Stimulated activated naive CD8-positive, alpha-beta T cell treated with anti-CD3 and anti-CD28 coated beads, Interleukin-15, Interleukin-2, amounts not matched to agents 100 ng/mL and 50 ng/mL, for 24 hours (primary cell): ENCODE data around the gene EOLA2.
A peak's percentile ranks its signal among the peaks of the same experiment; 100 is the strongest.
"Not testable (repeated sequence)": the region's sequence is repeated elsewhere in the genome, so short reads cannot be mapped to it uniquely, and the experiment has no call there.

Source experiments
- H3K27ac Mint-ChIP-seq: one replicate; pipeline ENCODE4 v1.8.0; 2021; ENCODE audit warnings: mild to moderate bottlenecking, mixed read lengths
- H3K27me3 Mint-ChIP-seq: one replicate; pipeline ENCODE4 v1.8.0; 2021; ENCODE audit warnings: mixed read lengths
- H3K36me3 Mint-ChIP-seq: one replicate; pipeline ENCODE4 v1.8.0; 2021; ENCODE audit warnings: low read depth, mixed read lengths
- H3K4me1 Mint-ChIP-seq: one replicate; pipeline ENCODE4 v1.8.0; 2021; ENCODE audit warnings: low read depth, mixed read lengths
- H3K4me3 Mint-ChIP-seq: one replicate; pipeline ENCODE4 v1.8.0; 2021; ENCODE audit warnings: mild to moderate bottlenecking, mixed read lengths
- H3K9me3 Mint-ChIP-seq: one replicate; pipeline ENCODE4 v1.8.0; 2021; ENCODE audit warnings: mixed read lengths

EOLA2 gene

DNA sequence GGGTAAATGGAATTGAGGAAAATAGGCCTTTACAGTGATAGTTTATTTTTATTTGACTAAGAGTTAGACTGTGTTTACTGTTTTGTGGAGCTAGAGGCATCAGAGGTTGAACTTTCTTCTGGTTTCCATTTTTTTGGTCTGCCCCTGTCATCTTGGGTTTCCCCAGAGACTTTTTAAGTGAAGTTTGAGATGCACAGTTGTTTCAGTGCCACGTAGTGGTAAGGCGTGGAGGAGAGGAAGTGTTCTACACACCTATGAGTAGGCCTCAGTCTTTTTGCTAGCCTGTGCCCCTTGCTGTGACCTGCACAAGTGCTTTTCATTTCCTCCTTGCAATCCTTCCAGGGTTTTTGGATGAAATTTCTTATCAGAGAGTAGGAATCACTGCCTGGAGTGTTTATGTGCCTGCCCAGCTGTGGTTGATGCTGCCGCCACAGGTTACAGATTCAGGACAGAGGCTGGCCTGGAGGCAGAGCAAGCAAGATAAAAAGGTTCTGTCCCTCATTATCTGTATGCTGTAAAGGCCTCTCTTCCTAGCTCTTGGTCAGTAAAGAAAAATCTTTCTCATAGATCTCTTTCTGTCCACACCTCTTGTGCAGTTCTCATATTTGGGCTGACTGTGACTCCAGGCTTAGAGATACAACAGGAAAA is 21.4 kb downstream of the EOLA2 start:
- peaks cover 5% of the 10 kb centered on the region for H3K4me1 Mint-ChIP-seq
- no peaks in the 10 kb centered on the region for H3K27me3 Mint-ChIP-seq
- H3K27ac Mint-ChIP-seq, result no peak overlapping the region
- H3K36me3 Mint-ChIP-seq, result no peaks in the 10 kb centered on the region
- no peaks in the 10 kb centered on the region for H3K9me3 Mint-ChIP-seq
- no peak overlapping the region for H3K4me3 Mint-ChIP-seq

DNA sequence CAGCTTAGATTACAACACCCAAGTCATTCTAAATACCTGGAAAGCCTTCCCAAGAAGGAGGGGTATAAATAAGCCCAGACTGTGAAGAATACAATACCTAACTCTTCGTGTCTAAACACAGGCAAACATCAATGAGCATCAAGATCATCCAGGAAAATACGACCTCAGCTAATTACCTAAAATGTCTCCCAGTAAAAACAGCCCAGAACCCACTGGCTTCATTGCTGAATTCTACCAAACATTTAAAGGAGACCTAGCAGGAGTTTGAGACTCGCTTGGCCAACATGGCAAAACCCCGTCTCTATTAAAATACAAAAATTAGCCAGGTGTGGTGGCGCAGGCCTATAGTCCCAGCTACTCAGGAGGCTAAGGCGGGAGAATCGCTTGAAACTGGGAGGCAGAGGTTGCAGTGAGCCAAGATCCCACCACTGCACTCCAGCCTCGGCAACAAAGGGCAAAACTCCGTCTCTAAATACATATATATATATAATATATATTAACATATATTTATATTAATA is 28.1 kb downstream of the EOLA2 start:
- peaks cover 4% of the 10 kb centered on the region for H3K9me3 Mint-ChIP-seq

DNA sequence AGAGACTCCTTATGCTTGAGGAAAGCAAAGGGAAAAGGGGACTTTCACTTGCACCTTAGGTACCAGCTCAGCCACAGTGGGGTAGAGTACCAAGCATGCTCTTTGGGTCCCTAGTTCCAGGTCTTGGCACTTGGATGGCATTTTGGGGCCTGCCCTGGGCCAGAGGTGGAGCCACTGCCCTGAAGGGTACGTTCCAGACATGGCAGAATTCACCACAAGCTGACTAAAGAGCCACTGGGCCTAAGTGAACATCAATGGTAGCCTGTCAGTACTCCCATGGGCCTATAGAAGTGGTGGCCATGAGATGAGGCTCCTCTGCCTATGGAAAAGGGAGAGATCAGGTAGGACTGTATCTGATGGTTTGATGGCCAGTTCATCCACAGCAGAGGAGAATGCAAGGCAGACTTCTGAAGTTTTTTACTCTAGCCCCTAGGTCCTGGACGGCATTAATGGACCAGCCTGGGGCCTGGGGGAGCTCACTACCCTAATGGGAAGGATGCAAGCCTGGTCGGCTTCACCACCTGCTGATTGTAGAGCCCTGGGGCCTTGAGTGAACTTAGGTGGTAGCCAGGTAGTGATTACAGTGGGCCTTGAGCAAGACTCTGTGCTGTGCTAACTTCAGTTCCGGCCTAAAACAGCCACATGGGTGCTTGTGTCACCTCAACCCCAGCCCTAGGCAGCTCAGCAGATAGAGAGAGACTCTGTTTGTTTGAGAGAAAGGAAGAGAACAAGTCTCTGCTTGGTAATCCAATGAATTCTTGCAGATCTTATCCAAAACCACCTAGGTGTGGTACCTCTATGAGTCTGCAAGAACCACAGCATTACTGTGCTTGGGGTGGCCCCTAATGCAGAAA is 28.7 kb downstream of the EOLA2 start:
- Mint-ChIP-seq H3K27me3 (no peaks in the 10 kb centered on the region), H3K27ac (no peak overlapping the region), H3K4me3 (no peak overlapping the region), H3K36me3 (no peaks in the 10 kb centered on the region), H3K9me3 (peaks cover 4% of the 10 kb centered on the region), H3K4me1 (peaks cover 4% of the 10 kb centered on the region)

More for the DNA sequence above, 28.1 kb downstream of the EOLA2 start:
- H3K4me3 Mint-ChIP-seq, result no peak overlapping the region
- no peaks in the 10 kb centered on the region for H3K4me1 Mint-ChIP-seq
- H3K36me3 Mint-ChIP-seq, result no peaks in the 10 kb centered on the region
- H3K27me3 Mint-ChIP-seq, result no peaks in the 10 kb centered on the region
- no peak overlapping the region for H3K27ac Mint-ChIP-seq

DNA sequence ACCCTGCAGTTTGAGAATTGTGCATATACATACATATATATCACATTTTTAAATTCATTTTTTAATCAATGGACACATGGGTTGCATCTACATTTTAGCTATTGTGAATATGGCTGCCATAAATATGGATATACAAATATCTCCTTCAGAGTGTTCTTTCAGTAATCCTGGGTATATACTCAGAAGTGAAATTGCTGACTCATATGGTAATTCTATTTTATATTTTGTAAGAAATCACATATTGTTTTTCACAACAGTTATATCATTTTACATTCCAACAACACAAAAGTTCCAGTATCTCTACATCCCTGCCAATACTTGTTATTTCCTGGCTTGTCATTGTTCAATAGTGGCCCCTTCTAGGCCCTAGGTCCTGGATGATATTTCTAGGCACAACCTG is 29.6 kb downstream of the EOLA2 start:
- Mint-ChIP-seq H3K27ac (no peak overlapping the region), H3K4me3 (no peak overlapping the region), H3K9me3 (peaks cover 4% of the 10 kb centered on the region), H3K36me3 (no peaks in the 10 kb centered on the region), H3K4me1 (peaks cover 11% of the 10 kb centered on the region), H3K27me3 (no peaks in the 10 kb centered on the region)

DNA sequence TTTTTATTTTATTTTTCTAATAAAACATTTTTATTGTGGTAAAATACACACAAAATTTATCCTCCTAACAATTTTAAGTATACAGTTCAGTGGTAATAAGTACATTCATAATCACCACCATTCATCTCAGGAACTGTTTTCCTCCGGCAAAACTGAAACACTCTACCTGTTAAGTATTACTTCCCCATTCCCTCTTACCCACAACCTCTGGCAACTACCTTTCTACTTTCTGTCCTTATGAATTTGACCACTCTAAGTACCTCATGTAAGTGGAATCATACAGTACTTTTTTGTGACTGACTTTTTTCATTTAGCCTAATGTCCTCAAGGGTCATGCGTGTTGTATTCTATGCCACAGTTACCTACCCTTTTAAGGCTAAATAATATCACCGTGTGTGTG is 30.0 kb downstream of the EOLA2 start:
- Mint-ChIP-seq H3K27me3 (no peaks in the 10 kb centered on the region), H3K4me3 (no peak overlapping the region), H3K27ac (no peak overlapping the region), H3K4me1 (peaks cover 11% of the 10 kb centered on the region), H3K9me3 (peaks cover 4% of the 10 kb centered on the region), H3K36me3 (no peaks in the 10 kb centered on the region)

DNA sequence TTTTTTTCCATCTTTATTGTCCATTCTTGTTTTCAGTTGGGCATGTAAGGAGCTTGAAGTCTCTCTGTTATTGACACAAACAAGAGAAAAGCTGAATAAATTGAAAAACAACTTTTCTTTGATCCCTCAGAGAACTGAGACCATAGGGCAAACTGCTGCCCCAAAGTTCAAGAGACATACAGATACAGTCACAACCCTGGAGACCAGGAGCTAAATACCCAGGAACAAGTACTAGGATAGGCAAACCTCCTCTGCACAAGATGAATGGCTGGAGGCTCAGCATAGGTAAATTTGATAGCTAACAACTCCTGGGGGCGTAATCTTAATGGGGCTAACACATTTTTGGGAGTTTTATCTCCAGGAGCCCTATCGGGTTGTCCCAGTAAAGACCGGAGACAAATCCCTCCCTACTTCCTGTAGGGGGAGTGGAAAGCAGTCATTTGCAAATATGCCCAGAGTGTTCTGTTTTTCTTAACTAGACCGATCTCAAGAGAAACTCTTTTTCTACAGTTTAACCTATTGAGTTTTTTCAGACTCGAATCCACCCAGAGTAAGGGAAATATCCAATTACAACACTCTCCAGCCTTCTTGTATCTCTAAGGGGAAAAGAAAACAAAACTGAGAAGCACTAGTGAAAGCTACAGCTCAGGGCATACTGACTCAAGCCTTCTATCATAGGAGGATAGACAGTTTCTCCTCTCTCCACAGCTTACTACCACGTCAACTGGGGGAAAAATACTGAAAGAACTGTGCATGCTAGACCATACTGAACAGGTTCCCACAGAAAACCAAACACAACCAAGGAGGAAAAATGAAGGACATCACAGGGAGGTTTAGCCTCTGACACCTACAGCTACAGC is 34.2 kb downstream of the EOLA2 start:
- Mint-ChIP-seq H3K36me3 (no peaks in the 10 kb centered on the region), H3K4me3 (peak overlapping the region; percentile 58), H3K9me3 (peaks cover 4% of the 10 kb centered on the region), H3K27me3 (peaks cover 3% of the 10 kb centered on the region), H3K4me1 (peaks cover 18% of the 10 kb centered on the region), H3K27ac (peak overlapping the region; percentile 52)

DNA sequence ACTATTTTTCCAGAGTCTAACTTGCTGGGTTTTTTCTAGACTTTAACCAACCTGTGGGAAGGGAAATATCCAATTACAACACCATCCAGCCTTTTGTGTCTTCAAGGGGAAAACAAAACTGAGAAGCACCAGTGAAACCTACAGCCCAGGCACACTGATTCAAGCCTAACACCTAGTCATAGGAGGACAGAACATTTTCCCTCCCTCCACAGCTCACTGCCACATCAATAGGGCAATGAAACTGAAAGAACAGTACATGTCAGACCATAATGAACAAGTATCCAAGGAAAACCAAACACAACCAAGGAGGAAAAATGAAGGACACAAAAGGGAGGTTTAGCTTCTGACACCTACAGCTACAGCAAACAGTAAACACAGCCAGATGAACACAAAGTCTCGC is 39.7 kb downstream of the EOLA2 start:
- peak overlapping the region; percentile 19 for H3K27ac Mint-ChIP-seq

DNA sequence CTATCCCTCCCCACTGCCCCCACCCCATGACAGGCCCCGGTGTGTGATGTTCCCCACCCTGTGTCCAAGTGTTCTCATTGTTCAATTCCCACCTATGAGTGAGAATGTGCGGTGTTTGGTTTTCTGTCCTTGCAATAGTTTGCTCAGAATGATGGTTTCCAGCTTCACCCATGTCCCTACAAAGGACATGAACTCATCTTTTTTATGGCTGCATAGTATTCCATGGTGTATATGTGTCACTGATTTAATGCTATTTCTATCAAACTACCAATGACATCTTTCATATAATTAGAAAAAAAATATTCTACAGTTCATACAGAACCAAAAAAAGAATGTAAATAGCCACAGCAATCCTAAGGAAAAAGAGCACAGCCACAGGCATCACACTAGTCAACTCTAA is 47.5 kb downstream of the EOLA2 start:
- H3K4me1 Mint-ChIP-seq, H3K9me3 Mint-ChIP-seq, H3K36me3 Mint-ChIP-seq, H3K27ac Mint-ChIP-seq, H3K27me3 Mint-ChIP-seq, H3K4me3 Mint-ChIP-seq: not testable (repeated sequence)

More for the DNA sequence above, 39.7 kb downstream of the EOLA2 start:
- Mint-ChIP-seq H3K9me3 (no peaks in the 10 kb centered on the region), H3K27me3 (peaks cover 7% of the 10 kb centered on the region), H3K4me3 (no peak overlapping the region), H3K36me3 (no peaks in the 10 kb centered on the region), H3K4me1 (peaks cover 17% of the 10 kb centered on the region)
